ENCODE data around the gene SAMHD1.

Gene SAMHD1

DNA sequence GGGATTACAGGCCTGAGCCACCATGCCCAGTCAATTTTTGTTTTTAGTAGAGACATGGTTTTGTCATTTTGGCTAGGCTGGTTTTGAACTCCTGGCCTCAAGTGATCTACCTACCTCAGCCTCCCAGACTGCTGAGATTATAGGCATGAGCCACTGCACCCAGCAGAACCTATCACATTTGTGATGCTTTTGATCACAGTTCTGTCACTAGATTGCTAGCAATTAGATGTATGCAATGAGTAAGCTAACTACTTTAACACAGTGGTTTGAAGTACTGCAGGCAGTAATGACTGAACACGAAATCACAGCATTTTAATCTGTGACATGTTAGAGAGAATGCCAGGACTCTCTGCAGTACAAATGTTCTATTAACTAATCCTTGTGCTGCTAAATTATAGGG is 19.6 kb upstream of the SAMHD1 start:
- H3K18ac ChIP-seq (ENCODE audit: low read length): no peak overlapping the region
- H2BK5ac ChIP-seq (ENCODE audit: low read depth, low read length, poor library complexity): no peak overlapping the region
- no peak overlapping the region for H3K9ac ChIP-seq (ENCODE audit: low read length)
- H3K27ac ChIP-seq (ENCODE audit: low read depth, low read length): no peak overlapping the region
- H3K4ac ChIP-seq (ENCODE audit: low read depth, low read length): no peak overlapping the region
- no peak for DNase-seq
- no peak overlapping the region for H4K91ac ChIP-seq (ENCODE audit: low read depth, low read length)
- no peaks in the 10 kb centered on the region for H3K36me3 ChIP-seq (ENCODE audit: control insufficient read depth in 1 of 2, insufficient read depth in 2 of 2, low read length in 2 of 2)
- H3K23ac ChIP-seq (ENCODE audit: low read length): no peak overlapping the region
- H3K14ac ChIP-seq (ENCODE audit: low read length): no peak overlapping the region
- no peak overlapping the region for H4K12ac ChIP-seq (ENCODE audit: low read depth, low read length)
- H3K9me3 ChIP-seq (ENCODE audit: insufficient read depth, low read depth, low read length): no peaks in the 10 kb centered on the region
- no peak overlapping the region for H4K8ac ChIP-seq (ENCODE audit: low read depth, low read length)
- H2BK12ac ChIP-seq (ENCODE audit: low read length): no peak overlapping the region
- H3K4me3 ChIP-seq (ENCODE audit: low read depth, low read length): no peak overlapping the region
- H2BK120ac ChIP-seq (ENCODE audit: insufficient read depth, low read length, poor library complexity): no peak overlapping the region
- H3K4me2 ChIP-seq (ENCODE audit: low read length): no peak overlapping the region
- no peaks in the 10 kb centered on the region for H3K27me3 ChIP-seq (ENCODE audit: insufficient read depth, low read length)
- H2AFZ ChIP-seq (ENCODE audit: insufficient read depth, low read length, poor library complexity): no peak overlapping the region
- no peak overlapping the region for H2AK5ac ChIP-seq (ENCODE audit: low read length)
- H3K79me1 ChIP-seq (ENCODE audit: low read length): no peaks in the 10 kb centered on the region
- no CpG with 5 or more reads among the region's 1 CpG for WGBS (ENCODE audit: extremely low coverage, insufficient coverage, insufficient read length)
- H3K4me1 ChIP-seq (ENCODE audit: control insufficient read depth in 1 of 2, insufficient read depth in 2 of 2, low read length in 2 of 2): no peaks in the 10 kb centered on the region
- H3K79me2 ChIP-seq (ENCODE audit: control insufficient read depth, insufficient read depth, low read length, poor library complexity): no peaks in the 10 kb centered on the region

GRCh38 chr20:36969478-36970186 is 18.1 kb upstream of the SAMHD1 start:
- Histone ChIP-seq H3K9me3 (ENCODE audit: insufficient read depth, low read depth, low read length) (no peaks in the 10 kb centered on the region), H3K4ac (ENCODE audit: low read depth, low read length) (no peak overlapping the region), H3K27ac (ENCODE audit: low read depth, low read length) (no peak overlapping the region), H3K4me3 (ENCODE audit: low read depth, low read length) (no peak overlapping the region), H3K27me3 (ENCODE audit: insufficient read depth, low read length) (no peaks in the 10 kb centered on the region), H4K12ac (ENCODE audit: low read depth, low read length) (no peak overlapping the region), H3K4me1 (ENCODE audit: control insufficient read depth in 1 of 2, insufficient read depth in 2 of 2, low read length in 2 of 2) (no peaks in the 10 kb centered on the region), H3K18ac (ENCODE audit: low read length) (no peak overlapping the region), H2BK12ac (ENCODE audit: low read length) (no peak overlapping the region), H3K79me1 (ENCODE audit: low read length) (no peaks in the 10 kb centered on the region), H3K4me2 (ENCODE audit: low read length) (peak overlapping the region; percentile 24), H3K9ac (ENCODE audit: low read length) (no peak overlapping the region), H2BK120ac (ENCODE audit: insufficient read depth, low read length, poor library complexity) (no peak overlapping the region), H4K8ac (ENCODE audit: low read depth, low read length) (no peak overlapping the region), H3K79me2 (ENCODE audit: control insufficient read depth, insufficient read depth, low read length, poor library complexity) (no peaks in the 10 kb centered on the region), H2AFZ (ENCODE audit: insufficient read depth, low read length, poor library complexity) (no peak overlapping the region), H4K91ac (ENCODE audit: low read depth, low read length) (no peak overlapping the region), H3K23ac (ENCODE audit: low read length) (no peak overlapping the region), H2BK5ac (ENCODE audit: low read depth, low read length, poor library complexity) (no peak overlapping the region), H2AK5ac (ENCODE audit: low read length) (no peak overlapping the region), H3K36me3 (ENCODE audit: control insufficient read depth in 1 of 2, insufficient read depth in 2 of 2, low read length in 2 of 2) (no peaks in the 10 kb centered on the region), H3K14ac (ENCODE audit: low read length) (no peak overlapping the region)
- WGBS (ENCODE audit: extremely low coverage, insufficient coverage, insufficient read length): no CpG with 5 or more reads among the region's 10 CpGs
- DNase-seq: no peak

DNA sequence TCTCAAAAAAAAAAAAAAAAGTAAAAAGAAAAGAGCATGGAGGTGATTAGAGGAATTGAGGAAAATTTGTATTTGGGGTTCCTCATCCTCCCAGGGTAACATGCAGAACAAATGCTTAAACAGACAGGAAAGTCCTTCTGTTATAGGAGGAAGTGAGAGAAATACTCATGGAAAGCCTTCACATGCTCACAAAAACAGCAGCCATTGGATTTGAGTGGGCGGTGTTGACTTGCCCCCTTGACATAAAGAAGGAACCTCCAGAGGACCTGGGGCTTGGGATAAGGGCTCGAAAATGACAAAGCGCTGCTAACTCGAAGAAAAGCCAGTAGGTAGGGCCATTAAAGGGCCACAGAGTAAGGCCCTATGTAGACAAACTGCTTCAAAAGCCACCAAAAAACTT is 17.5 kb upstream of the SAMHD1 start:
- no peak overlapping the region for H4K12ac ChIP-seq (ENCODE audit: low read depth, low read length)
- H3K14ac ChIP-seq (ENCODE audit: low read length): no peak overlapping the region
- H3K27me3 ChIP-seq (ENCODE audit: insufficient read depth, low read length): no peaks in the 10 kb centered on the region
- no peak overlapping the region for H2BK120ac ChIP-seq (ENCODE audit: insufficient read depth, low read length, poor library complexity)
- no peak overlapping the region for H2AFZ ChIP-seq (ENCODE audit: insufficient read depth, low read length, poor library complexity)
- no peak overlapping the region for H3K4me3 ChIP-seq (ENCODE audit: low read depth, low read length)
- no peak overlapping the region for H3K4ac ChIP-seq (ENCODE audit: low read depth, low read length)
- H3K9me3 ChIP-seq (ENCODE audit: insufficient read depth, low read depth, low read length): no peaks in the 10 kb centered on the region
- H3K9ac ChIP-seq (ENCODE audit: low read length): no peak overlapping the region
- H2AK5ac ChIP-seq (ENCODE audit: low read length): no peak overlapping the region
- no peak overlapping the region for H4K91ac ChIP-seq (ENCODE audit: low read depth, low read length)
- no peak overlapping the region for H2BK12ac ChIP-seq (ENCODE audit: low read length)
- no peak overlapping the region for H3K4me2 ChIP-seq (ENCODE audit: low read length)
- H4K8ac ChIP-seq (ENCODE audit: low read depth, low read length): no peak overlapping the region
- H2BK5ac ChIP-seq (ENCODE audit: low read depth, low read length, poor library complexity): no peak overlapping the region
- DNase-seq: peak in 1 of 2 donors; percentile 13
- no peak overlapping the region for H3K23ac ChIP-seq (ENCODE audit: low read length)
- H3K79me2 ChIP-seq (ENCODE audit: control insufficient read depth, insufficient read depth, low read length, poor library complexity): no peaks in the 10 kb centered on the region
- no CpG with 5 or more reads among the region's 4 CpGs for WGBS (ENCODE audit: extremely low coverage, insufficient coverage, insufficient read length)
- H3K18ac ChIP-seq (ENCODE audit: low read length): no peak overlapping the region
- H3K79me1 ChIP-seq (ENCODE audit: low read length): no peaks in the 10 kb centered on the region
- H3K27ac ChIP-seq (ENCODE audit: low read depth, low read length): no peak overlapping the region
- no peaks in the 10 kb centered on the region for H3K36me3 ChIP-seq (ENCODE audit: control insufficient read depth in 1 of 2, insufficient read depth in 2 of 2, low read length in 2 of 2)
- no peaks in the 10 kb centered on the region for H3K4me1 ChIP-seq (ENCODE audit: control insufficient read depth in 1 of 2, insufficient read depth in 2 of 2, low read length in 2 of 2)

GRCh38 chr20:36967636-36968035 is 16.1 kb upstream of the SAMHD1 start:
- no peak overlapping the region for H3K14ac ChIP-seq (ENCODE audit: low read length)
- WGBS (ENCODE audit: extremely low coverage, insufficient coverage, insufficient read length): no CpG with 5 or more reads among the region's 5 CpGs

More at GRCh38 chr20:36967636-36968035, 16.1 kb upstream of the SAMHD1 start:
- H3K36me3 ChIP-seq (ENCODE audit: control insufficient read depth in 1 of 2, insufficient read depth in 2 of 2, low read length in 2 of 2): no peaks in the 10 kb centered on the region
- H4K12ac ChIP-seq (ENCODE audit: low read depth, low read length): no peak overlapping the region
- no peak overlapping the region for H3K9ac ChIP-seq (ENCODE audit: low read length)
- H2AFZ ChIP-seq (ENCODE audit: insufficient read depth, low read length, poor library complexity): no peak overlapping the region
- no peak overlapping the region for H2AK5ac ChIP-seq (ENCODE audit: low read length)
- H4K8ac ChIP-seq (ENCODE audit: low read depth, low read length): no peak overlapping the region
- no peak overlapping the region for H2BK120ac ChIP-seq (ENCODE audit: insufficient read depth, low read length, poor library complexity)
- no peaks in the 10 kb centered on the region for H3K27me3 ChIP-seq (ENCODE audit: insufficient read depth, low read length)
- H2BK12ac ChIP-seq (ENCODE audit: low read length): no peak overlapping the region
- no peak overlapping the region for H3K4me2 ChIP-seq (ENCODE audit: low read length)
- no peak overlapping the region for H3K18ac ChIP-seq (ENCODE audit: low read length)
- H3K4me3 ChIP-seq (ENCODE audit: low read depth, low read length): no peak overlapping the region
- no peak overlapping the region for H3K4ac ChIP-seq (ENCODE audit: low read depth, low read length)
- DNase-seq: no peak
- no peak overlapping the region for H3K23ac ChIP-seq (ENCODE audit: low read length)
- H3K4me1 ChIP-seq (ENCODE audit: control insufficient read depth in 1 of 2, insufficient read depth in 2 of 2, low read length in 2 of 2): no peaks in the 10 kb centered on the region
- no peaks in the 10 kb centered on the region for H3K79me2 ChIP-seq (ENCODE audit: control insufficient read depth, insufficient read depth, low read length, poor library complexity)
- no peaks in the 10 kb centered on the region for H3K79me1 ChIP-seq (ENCODE audit: low read length)
- H2BK5ac ChIP-seq (ENCODE audit: low read depth, low read length, poor library complexity): no peak overlapping the region
- H3K9me3 ChIP-seq (ENCODE audit: insufficient read depth, low read depth, low read length): no peaks in the 10 kb centered on the region
- no peak overlapping the region for H4K91ac ChIP-seq (ENCODE audit: low read depth, low read length)
- no peak overlapping the region for H3K27ac ChIP-seq (ENCODE audit: low read depth, low read length)
